T-helper 2 cell treated with Interferon-gamma antibody and Interleukin-4, amounts not matched to agents 5 μg/mL and 100 μg/mL, for 36 hours (primary cell): ENCODE measurements around the gene STOML1.
A peak's percentile ranks its signal among the peaks of the same experiment; 100 is the strongest.

ENCODE experiments used
- DNase-seq: peaks from one replicate; pipeline ENCODE4 v3.0.0; 2021; ENCODE audit warnings: low spot score
- H3K27ac Mint-ChIP-seq: one replicate; pipeline ENCODE4 v1.8.0; 2021; ENCODE audit warnings: mild to moderate bottlenecking, mixed read lengths
- H3K27me3 Mint-ChIP-seq: one replicate; pipeline ENCODE4 v1.8.0; 2021; ENCODE audit warnings: low read depth, mixed read lengths
- H3K36me3 Mint-ChIP-seq: one replicate; pipeline ENCODE4 v1.8.0; 2021; ENCODE audit warnings: low read depth, mixed read lengths
- H3K4me1 Mint-ChIP-seq: one replicate; pipeline ENCODE4 v1.8.0; 2021; ENCODE audit warnings: low read depth, mixed read lengths
- H3K4me3 Mint-ChIP-seq: one replicate; pipeline ENCODE4 v1.8.0; 2022; ENCODE audit warnings: mild to moderate bottlenecking, moderate library complexity, mixed read lengths
- H3K9me3 Mint-ChIP-seq: one replicate; pipeline ENCODE4 v1.8.0; 2021; ENCODE audit warnings: mixed read lengths

The STOML1 gene

GRCh38 chr15:73955861-73956742 lies 36.0 kb downstream of the STOML1 start:
- Mint-ChIP-seq H3K4me3 (no peak overlapping the region), H3K27ac (no peak overlapping the region), H3K9me3 (no peaks in the 10 kb centered on the region), H3K27me3 (no peaks in the 10 kb centered on the region), H3K36me3 (no peaks in the 10 kb centered on the region), H3K4me1 (peaks cover 29% of the 10 kb centered on the region)
- DNase-seq: no peak

GRCh38 chr15:73955326-73955725 lies 36.8 kb downstream of the STOML1 start:
- H3K9me3 Mint-ChIP-seq: no peaks in the 10 kb centered on the region
- H3K36me3 Mint-ChIP-seq: no peaks in the 10 kb centered on the region
- H3K27me3 Mint-ChIP-seq: no peaks in the 10 kb centered on the region
- no peak overlapping the region for H3K4me3 Mint-ChIP-seq
- H3K4me1 Mint-ChIP-seq: peaks cover 30% of the 10 kb centered on the region
- H3K27ac Mint-ChIP-seq: no peak overlapping the region
- no peak for DNase-seq

GRCh38 chr15:73954188-73955145 lies 37.6 kb downstream of the STOML1 start:
- no peaks in the 10 kb centered on the region for H3K36me3 Mint-ChIP-seq
- H3K27ac Mint-ChIP-seq: no peak overlapping the region
- H3K4me1 Mint-ChIP-seq: peaks cover 26% of the 10 kb centered on the region
- H3K4me3 Mint-ChIP-seq: no peak overlapping the region
- no peaks in the 10 kb centered on the region for H3K27me3 Mint-ChIP-seq
- no peaks in the 10 kb centered on the region for H3K9me3 Mint-ChIP-seq
- DNase-seq: no peak

GRCh38 chr15:73952913-73953750 lies 39.0 kb downstream of the STOML1 start:
- Mint-ChIP-seq H3K4me1 (peaks cover 17% of the 10 kb centered on the region), H3K27ac (no peak overlapping the region), H3K27me3 (no peaks in the 10 kb centered on the region), H3K4me3 (no peak overlapping the region), H3K9me3 (no peaks in the 10 kb centered on the region), H3K36me3 (no peaks in the 10 kb centered on the region)
- no peak for DNase-seq

GRCh38 chr15:73952171-73952912 lies 39.8 kb downstream of the STOML1 start:
- no peaks in the 10 kb centered on the region for H3K36me3 Mint-ChIP-seq
- no peak overlapping the region for H3K27ac Mint-ChIP-seq
- H3K9me3 Mint-ChIP-seq: no peaks in the 10 kb centered on the region
- peaks cover 2% of the 10 kb centered on the region for H3K27me3 Mint-ChIP-seq
- DNase-seq: no peak
- no peak overlapping the region for H3K4me3 Mint-ChIP-seq
- peaks cover 11% of the 10 kb centered on the region for H3K4me1 Mint-ChIP-seq

GRCh38 chr15:73951601-73952000 lies 40.5 kb downstream of the STOML1 start:
- no peak overlapping the region for H3K4me3 Mint-ChIP-seq
- H3K9me3 Mint-ChIP-seq: no peaks in the 10 kb centered on the region
- H3K4me1 Mint-ChIP-seq: peaks cover 5% of the 10 kb centered on the region
- DNase-seq: no peak
- H3K27ac Mint-ChIP-seq: no peak overlapping the region
- no peaks in the 10 kb centered on the region for H3K36me3 Mint-ChIP-seq
- H3K27me3 Mint-ChIP-seq: peaks cover 2% of the 10 kb centered on the region

- Mint-ChIP-seq H3K4me3 (peak overlapping the region; percentile 55), H3K4me1 (peaks cover 4% of the 10 kb centered on the region), H3K27me3 (peaks cover 2% of the 10 kb centered on the region), H3K27ac (peak overlapping the region; percentile 87), H3K36me3 (no peaks in the 10 kb centered on the region), H3K9me3 (no peaks in the 10 kb centered on the region)
- DNase-seq: peak; percentile 53
Observed at GRCh38 chr15:73950831-73951561, 41.1 kb downstream of the STOML1 start.

GRCh38 chr15:73950479-73950830 lies 41.6 kb downstream of the STOML1 start:
- Mint-ChIP-seq H3K4me1 (peaks cover 4% of the 10 kb centered on the region), H3K27me3 (peaks cover 2% of the 10 kb centered on the region), H3K9me3 (no peaks in the 10 kb centered on the region), H3K36me3 (no peaks in the 10 kb centered on the region), H3K27ac (no peak overlapping the region), H3K4me3 (no peak overlapping the region)
- DNase-seq: no peak

GRCh38 chr15:73949496-73949895 lies 42.6 kb downstream of the STOML1 start:
- no peak for DNase-seq
- Mint-ChIP-seq H3K9me3 (no peaks in the 10 kb centered on the region), H3K4me3 (no peak overlapping the region), H3K27me3 (peaks cover 2% of the 10 kb centered on the region), H3K36me3 (no peaks in the 10 kb centered on the region), H3K27ac (no peak overlapping the region), H3K4me1 (peaks cover 4% of the 10 kb centered on the region)

GRCh38 chr15:73948982-73949381 lies 43.1 kb downstream of the STOML1 start:
- H3K9me3 Mint-ChIP-seq: no peaks in the 10 kb centered on the region
- H3K27me3 Mint-ChIP-seq: peaks cover 2% of the 10 kb centered on the region
- no peak overlapping the region for H3K27ac Mint-ChIP-seq
- no peaks in the 10 kb centered on the region for H3K36me3 Mint-ChIP-seq
- H3K4me1 Mint-ChIP-seq: peaks cover 4% of the 10 kb centered on the region
- no peak for DNase-seq
- H3K4me3 Mint-ChIP-seq: no peak overlapping the region

GRCh38 chr15:73948396-73948795 lies 43.7 kb downstream of the STOML1 start:
- Mint-ChIP-seq H3K27ac (no peak overlapping the region), H3K4me1 (peaks cover 4% of the 10 kb centered on the region), H3K36me3 (no peaks in the 10 kb centered on the region), H3K4me3 (no peak overlapping the region), H3K27me3 (peaks cover 2% of the 10 kb centered on the region), H3K9me3 (no peaks in the 10 kb centered on the region)
- no peak for DNase-seq

- Mint-ChIP-seq H3K9me3 (no peaks in the 10 kb centered on the region), H3K27me3 (peaks cover 4% of the 10 kb centered on the region), H3K27ac (no peak overlapping the region), H3K36me3 (no peaks in the 10 kb centered on the region), H3K4me3 (no peak overlapping the region), H3K4me1 (peaks cover 5% of the 10 kb centered on the region)
- no peak for DNase-seq
Observed at GRCh38 chr15:73947651-73948050, 44.4 kb downstream of the STOML1 start.
